Measurements from ENCODE around the gene CALCOCO1.
"Not testable (repeated sequence)": the region's sequence is repeated elsewhere in the genome, so short reads cannot be mapped to it uniquely, and the experiment has no call there.

CALCOCO1 gene

DNA sequence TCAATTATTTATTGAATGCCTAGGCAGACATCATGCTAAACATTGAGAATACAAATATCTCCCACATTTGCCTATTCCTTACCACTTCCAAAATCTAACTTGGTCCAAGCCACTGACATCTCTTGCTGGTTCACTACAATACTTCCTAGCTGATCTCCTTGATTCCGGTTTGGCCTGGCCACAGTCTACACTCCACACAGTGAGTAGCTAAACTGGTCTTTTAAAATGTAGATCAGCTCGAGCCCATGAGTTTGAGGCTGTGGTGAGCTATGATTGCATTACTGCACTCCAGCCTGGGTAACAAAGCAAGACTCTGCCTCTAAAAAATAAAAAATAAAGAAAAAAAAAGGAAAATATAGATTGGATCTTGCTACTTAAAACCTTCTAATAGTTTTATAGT lies 43.8 kb downstream of the CALCOCO1 start:
- no peak for TF ChIP-seq CTCF (conservative IDR thresholded peaks at IDR 0.05)
- no peak overlapping the region for H3K27ac ChIP-seq

- H3K27ac ChIP-seq = not testable (repeated sequence)
These were observed 47.2 kb downstream of the CALCOCO1 start for GRCh38 chr12:53680061-53680460.

- no peak overlapping the region for H3K27ac ChIP-seq
- no peak for TF ChIP-seq CTCF (conservative IDR thresholded peaks at IDR 0.05)
These were observed 49.5 kb downstream of the CALCOCO1 start for GRCh38 chr12:53677800-53678148.

- peak overlapping the region; percentile 95; the same call in 1 of the 2 replicates for H3K27ac ChIP-seq
- no peak for TF ChIP-seq CTCF (conservative IDR thresholded peaks at IDR 0.05)
These were observed 50.0 kb downstream of the CALCOCO1 start for GRCh38 chr12:53677016-53677799.

DNA sequence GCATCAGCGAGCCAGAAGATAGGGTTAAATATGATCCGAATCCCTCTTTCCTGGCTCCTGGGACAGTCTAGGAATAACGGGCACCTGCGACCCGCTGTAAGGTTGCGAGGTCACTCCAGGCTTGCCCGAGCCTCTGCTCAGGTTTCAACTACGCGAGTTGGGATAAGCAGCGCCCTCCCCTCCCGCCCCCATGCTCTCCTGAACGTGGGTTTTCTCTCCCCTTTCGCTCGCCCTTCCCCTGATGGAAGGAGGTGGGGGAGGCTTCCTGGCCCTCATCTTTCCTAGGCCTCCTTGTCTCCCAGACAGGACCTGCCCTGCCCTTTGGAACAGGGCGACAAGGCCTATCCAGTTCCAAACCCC lies 50.6 kb downstream of the CALCOCO1 start:
- H3K27ac ChIP-seq = peak overlapping the region; percentile 95
- TF ChIP-seq CTCF (conservative IDR thresholded peaks at IDR 0.05) = no peak

- TF ChIP-seq CTCF (conservative IDR thresholded peaks at IDR 0.05) = peak; percentile 99
- peak within 1 kb of the TSS; percentile 95 for H3K27ac ChIP-seq
These were observed 51.3 kb downstream of the CALCOCO1 start, which contains the start of gene ATP5MC2 for GRCh38 chr12:53675701-53676607. Gene ATP5MC2, minus strand, starts transcription at chr12:53676083. Its CDS starts 3,469 bp downstream, at chr12:53672614.

DNA sequence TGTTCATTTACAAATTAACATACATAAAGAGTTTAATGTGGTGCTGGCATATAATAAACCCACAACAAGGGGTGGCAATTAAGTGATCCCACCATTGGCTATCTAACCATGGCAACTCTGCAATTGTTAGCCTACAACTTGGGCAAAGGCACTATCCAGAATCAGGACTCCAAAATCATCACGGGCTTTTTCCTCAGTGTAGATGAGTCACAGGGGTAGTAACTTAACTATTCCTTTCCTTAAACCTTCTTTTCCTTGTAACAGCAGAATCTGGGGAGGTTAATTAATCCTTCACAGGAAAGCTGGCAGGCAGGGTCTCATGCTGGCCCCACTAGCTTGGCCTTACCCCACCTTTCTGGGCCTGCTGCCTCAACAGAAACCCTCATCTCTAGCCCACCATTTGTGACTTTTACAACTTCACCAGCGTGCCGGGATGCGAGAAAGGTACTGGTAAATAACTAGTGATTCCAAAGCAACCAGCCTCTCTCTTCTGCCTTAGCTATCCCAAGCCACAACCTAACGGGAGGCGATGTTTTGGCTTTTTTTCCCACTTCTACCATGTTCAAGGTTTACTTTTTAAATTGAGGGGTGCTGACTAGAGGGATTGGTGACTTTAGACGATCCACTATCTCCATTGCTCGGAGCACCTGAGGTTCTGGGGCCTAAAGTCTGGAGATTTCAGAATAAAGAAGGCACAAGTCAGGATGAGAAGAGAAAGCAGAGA lies 52.1 kb downstream of the CALCOCO1 start:
- H3K27ac ChIP-seq = peak overlapping the region; percentile 95
- no peak for TF ChIP-seq CTCF (conservative IDR thresholded peaks at IDR 0.05)

Measured in VCaP (cell line).